ENCODE measurements around the gene CSMD2.
A peak's percentile ranks its signal among the peaks of the same experiment; 100 is the strongest.

Gene CSMD2

DNA sequence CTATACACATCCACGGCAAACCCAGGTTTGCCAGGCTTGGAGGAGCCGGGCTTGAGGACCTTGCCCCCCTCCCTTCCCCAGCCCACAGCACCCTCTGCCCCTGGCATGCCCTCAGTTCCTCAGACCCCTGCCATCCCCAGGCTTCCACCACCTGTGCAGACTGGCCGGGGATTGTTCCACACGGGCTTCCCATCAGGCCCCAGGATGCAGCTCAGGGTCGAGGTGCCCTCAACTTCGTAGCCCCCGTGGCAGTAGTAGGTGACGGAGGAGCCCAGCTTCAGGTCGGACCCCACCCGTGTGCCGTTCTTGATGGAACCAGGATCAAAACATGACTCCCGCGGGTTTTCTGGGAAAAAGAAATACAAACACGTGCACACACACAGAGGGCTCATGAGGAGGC, 528.8 kb downstream of the CSMD2 start:
- no peak overlapping the region for H3K4me2 ChIP-seq (ENCODE audit: low read depth, low read length, poor library complexity, severe bottlenecking)
- peaks cover 5% of the 10 kb centered on the region; the same call in 1 of the 2 replicates for H3K27me3 ChIP-seq (ENCODE audit: low read length)
- no peak overlapping the region for H3K4me3 ChIP-seq (ENCODE audit: insufficient read depth, low read length, poor library complexity, severe bottlenecking)
- no peaks in the 10 kb centered on the region for H3K9me2 ChIP-seq (replicated peaks; ENCODE audit: insufficient read depth, low read length)
- no peak overlapping the region for H3K9ac ChIP-seq (ENCODE audit: low read length)
- H3F3A ChIP-seq (ENCODE audit: insufficient read depth), result no peaks in the 10 kb centered on the region
- H3K79me2 ChIP-seq (ENCODE audit: insufficient read depth, low read length), result no peaks in the 10 kb centered on the region
- H3K27ac ChIP-seq (ENCODE audit: low read depth, low read length), result no peak overlapping the region
- no peaks in the 10 kb centered on the region for H4K20me1 ChIP-seq (ENCODE audit: low read depth, low read length)
- H2AFZ ChIP-seq (ENCODE audit: low read depth, low read length, severe bottlenecking), result no peak overlapping the region
- H3K9me3 ChIP-seq (ENCODE audit: insufficient read depth, low read length), result no peaks in the 10 kb centered on the region
- TF ChIP-seq, protein P1, sequence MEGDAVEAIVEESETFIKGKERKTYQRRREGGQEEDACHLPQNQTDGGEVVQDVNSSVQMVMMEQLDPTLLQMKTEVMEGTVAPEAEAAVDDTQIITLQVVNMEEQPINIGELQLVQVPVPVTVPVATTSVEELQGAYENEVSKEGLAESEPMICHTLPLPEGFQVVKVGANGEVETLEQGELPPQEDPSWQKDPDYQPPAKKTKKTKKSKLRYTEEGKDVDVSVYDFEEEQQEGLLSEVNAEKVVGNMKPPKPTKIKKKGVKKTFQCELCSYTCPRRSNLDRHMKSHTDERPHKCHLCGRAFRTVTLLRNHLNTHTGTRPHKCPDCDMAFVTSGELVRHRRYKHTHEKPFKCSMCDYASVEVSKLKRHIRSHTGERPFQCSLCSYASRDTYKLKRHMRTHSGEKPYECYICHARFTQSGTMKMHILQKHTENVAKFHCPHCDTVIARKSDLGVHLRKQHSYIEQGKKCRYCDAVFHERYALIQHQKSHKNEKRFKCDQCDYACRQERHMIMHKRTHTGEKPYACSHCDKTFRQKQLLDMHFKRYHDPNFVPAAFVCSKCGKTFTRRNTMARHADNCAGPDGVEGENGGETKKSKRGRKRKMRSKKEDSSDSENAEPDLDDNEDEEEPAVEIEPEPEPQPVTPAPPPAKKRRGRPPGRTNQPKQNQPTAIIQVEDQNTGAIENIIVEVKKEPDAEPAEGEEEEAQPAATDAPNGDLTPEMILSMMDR (IDR thresholded peaks at IDR 0.05; ENCODE audit: insufficient read depth, low read length, poor library complexity, severe bottlenecking), result no peak
- TF ChIP-seq EZH2phosphoT487 (conservative IDR thresholded peaks at IDR 0.05; ENCODE audit: low read length), result no peak
- H3K36me3 ChIP-seq (ENCODE audit: low read length), result no peaks in the 10 kb centered on the region

DNA sequence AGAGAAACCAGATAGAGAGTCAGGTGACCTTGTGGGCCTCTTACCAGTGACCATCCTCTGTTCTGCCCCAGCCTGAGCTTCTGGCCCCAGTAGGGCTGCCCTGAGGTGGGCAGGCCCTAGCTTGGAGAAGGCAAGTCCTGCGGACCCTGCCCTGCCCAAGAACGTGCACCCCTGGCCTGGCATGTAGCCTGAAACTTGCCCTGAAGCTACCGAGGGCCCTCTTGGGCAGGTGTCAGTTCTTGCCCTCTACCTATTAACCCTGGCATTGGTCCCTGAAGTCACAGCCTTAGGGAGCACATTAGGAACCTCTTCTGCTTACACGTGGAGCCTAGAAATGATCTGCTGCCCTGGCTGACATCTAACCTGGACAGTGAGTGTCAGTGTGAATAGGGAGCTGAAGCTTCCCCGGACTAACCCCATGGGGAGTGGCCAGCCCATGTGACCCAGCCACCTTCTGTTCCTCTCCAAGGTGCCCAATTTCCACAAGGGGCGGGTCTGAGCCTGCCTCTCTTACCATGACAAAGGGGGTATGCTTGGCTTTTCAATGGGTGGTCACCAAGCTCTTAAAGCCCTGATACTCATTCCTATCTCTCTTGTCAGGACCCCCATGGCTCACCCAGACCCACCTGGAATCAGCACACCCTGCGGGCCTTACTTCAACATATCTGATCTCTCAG, 529.6 kb downstream of the CSMD2 start:
- Histone ChIP-seq H3K27me3 (ENCODE audit: low read length) (peaks cover 5% of the 10 kb centered on the region; the same call in 1 of the 2 replicates), H3K9me2 (replicated peaks; ENCODE audit: insufficient read depth, low read length) (no peaks in the 10 kb centered on the region)

DNA sequence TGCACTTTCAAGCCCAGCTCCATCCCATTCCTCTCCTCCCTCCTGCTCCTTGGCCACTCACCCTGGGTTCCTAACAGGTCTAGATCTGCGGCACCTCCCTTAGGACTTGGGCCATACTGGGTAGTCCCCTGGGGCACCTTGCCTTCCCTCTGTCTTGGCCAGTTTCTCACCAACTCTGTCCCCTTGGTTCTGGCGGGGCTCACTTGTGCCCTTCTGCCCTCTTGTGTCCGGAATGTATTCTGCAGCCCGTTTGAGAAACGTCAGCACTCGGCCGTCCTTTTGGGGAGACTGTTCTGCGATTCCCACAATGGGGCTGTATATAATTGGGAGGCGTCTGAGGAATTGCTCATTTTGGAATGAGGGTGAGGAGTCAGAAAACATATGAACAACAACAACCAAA, 530.2 kb downstream of the CSMD2 start:
- Histone ChIP-seq H3K79me2 (ENCODE audit: insufficient read depth, low read length) (no peaks in the 10 kb centered on the region), H3K9me3 (ENCODE audit: insufficient read depth, low read length) (no peaks in the 10 kb centered on the region), H3K9ac (ENCODE audit: low read length) (no peak overlapping the region), H3K4me3 (ENCODE audit: insufficient read depth, low read length, poor library complexity, severe bottlenecking) (no peak overlapping the region), H3K4me2 (ENCODE audit: low read depth, low read length, poor library complexity, severe bottlenecking) (no peak overlapping the region), H4K20me1 (ENCODE audit: low read depth, low read length) (no peaks in the 10 kb centered on the region), H3K36me3 (ENCODE audit: low read length) (no peaks in the 10 kb centered on the region), H2AFZ (ENCODE audit: low read depth, low read length, severe bottlenecking) (no peak overlapping the region), H3K9me2 (replicated peaks; ENCODE audit: insufficient read depth, low read length) (no peaks in the 10 kb centered on the region), H3K27me3 (ENCODE audit: low read length) (peaks cover under 1% of the 10 kb centered on the region; the same call in 1 of the 2 replicates), H3F3A (ENCODE audit: insufficient read depth) (no peaks in the 10 kb centered on the region), H3K27ac (ENCODE audit: low read depth, low read length) (no peak overlapping the region)
- no peak for TF ChIP-seq EZH2phosphoT487 (conservative IDR thresholded peaks at IDR 0.05; ENCODE audit: low read length)
- TF ChIP-seq, protein P1 (IDR thresholded peaks at IDR 0.05; ENCODE audit: insufficient read depth, low read length, poor library complexity, severe bottlenecking), result peak; percentile 33

More for the DNA sequence above, 529.6 kb downstream of the CSMD2 start:
- Histone ChIP-seq H3K4me2 (ENCODE audit: low read depth, low read length, poor library complexity, severe bottlenecking) (no peak overlapping the region), H3K27ac (ENCODE audit: low read depth, low read length) (no peak overlapping the region), H3K9ac (ENCODE audit: low read length) (no peak overlapping the region), H3K4me3 (ENCODE audit: insufficient read depth, low read length, poor library complexity, severe bottlenecking) (no peak overlapping the region), H2AFZ (ENCODE audit: low read depth, low read length, severe bottlenecking) (no peak overlapping the region), H3K9me3 (ENCODE audit: insufficient read depth, low read length) (no peaks in the 10 kb centered on the region), H3F3A (ENCODE audit: insufficient read depth) (no peaks in the 10 kb centered on the region), H3K36me3 (ENCODE audit: low read length) (no peaks in the 10 kb centered on the region), H3K79me2 (ENCODE audit: insufficient read depth, low read length) (no peaks in the 10 kb centered on the region), H4K20me1 (ENCODE audit: low read depth, low read length) (no peaks in the 10 kb centered on the region)
- TF ChIP-seq EZH2phosphoT487 (conservative IDR thresholded peaks at IDR 0.05; ENCODE audit: low read length), result no peak
- TF ChIP-seq, protein P1 (IDR thresholded peaks at IDR 0.05; ENCODE audit: insufficient read depth, low read length, poor library complexity, severe bottlenecking), result no peak
